Astrocyte (in vitro differentiated cells and primary cell): Measurements from ENCODE around the gene ZFAND4. TPM values are rescaled to one million over a fixed set of nuclear protein-coding genes. Genes with fewer than 3 reads are reported as not detected.

ENCODE experiments used
- DNase-seq: peaks from one replicate; pipeline ENCODE4 v3.0.0-alpha.2; 2010; ENCODE audit warnings: low read depth
- FAIRE-seq: peaks from 2 replicates; lab custom pipeline; 2011; peaks lifted over from hg19 to GRCh38; lab: Jason Lieb, UNC
- H2AFZ ChIP-seq: 2 replicates; pipeline ENCODE4 v1.6.0; 2012; ENCODE audit warnings: low read depth, low read length, inconsistent platforms
- H3K27ac ChIP-seq: 2 replicates; pipeline ENCODE4 v1.5.1; 2011; ENCODE audit warnings: low read depth, low read length, inconsistent platforms
- H3K27me3 ChIP-seq: 2 replicates; pipeline ENCODE4 v1.6.0; 2011; ENCODE audit warnings: low read length, inconsistent platforms; ENCODE audit not compliant: insufficient read depth
- H3K36me3 ChIP-seq: 2 replicates; pipeline ENCODE4 v1.5.1; 2011; ENCODE audit warnings: low read length, inconsistent platforms; ENCODE audit not compliant: insufficient read depth
- H3K4me1 ChIP-seq: 2 replicates; pipeline ENCODE4 v1.5.1; 2011; ENCODE audit warnings: low read length, inconsistent platforms; ENCODE audit not compliant: insufficient read depth
- H3K4me2 ChIP-seq: 2 replicates; pipeline ENCODE4 v1.6.0; 2012; ENCODE audit warnings: low read length, inconsistent platforms
- H3K4me3 ChIP-seq: 2 replicates; pipeline ENCODE4 v1.5.1; 2011; ENCODE audit warnings: low read depth, mild to moderate bottlenecking, low read length, inconsistent platforms; ENCODE audit not compliant: insufficient read depth
- H3K79me2 ChIP-seq: 2 replicates; pipeline ENCODE4 v1.6.0; 2012; ENCODE audit warnings: mild to moderate bottlenecking, low read length, inconsistent platforms; ENCODE audit not compliant: insufficient read depth
- H3K9ac ChIP-seq: 2 replicates; pipeline ENCODE4 v1.6.0; 2012; ENCODE audit warnings: mild to moderate bottlenecking, low read length, inconsistent platforms
- H3K9me3 ChIP-seq: 2 replicates; pipeline ENCODE4 v1.5.1; 2012; ENCODE audit warnings: low read depth, mild to moderate bottlenecking, low read length, inconsistent platforms; ENCODE audit not compliant: insufficient read depth
- H4K20me1 ChIP-seq: 2 replicates; pipeline ENCODE4 v1.6.0; 2012; ENCODE audit warnings: low read length, inconsistent platforms; ENCODE audit not compliant: insufficient read depth
- H3K27ac Mint-ChIP-seq: one replicate; pipeline ENCODE4 v1.8.0; 2021; ENCODE audit warnings: mild to moderate bottlenecking, mixed read lengths; ENCODE audit not compliant: unreplicated experiment
- H3K27me3 Mint-ChIP-seq: one replicate; pipeline ENCODE4 v1.8.0; 2021; ENCODE audit warnings: low read depth, mixed read lengths; ENCODE audit not compliant: unreplicated experiment
- H3K36me3 Mint-ChIP-seq: one replicate; pipeline ENCODE4 v1.8.0; 2021; ENCODE audit warnings: low read depth, mixed read lengths; ENCODE audit not compliant: unreplicated experiment
- H3K4me1 Mint-ChIP-seq: one replicate; pipeline ENCODE4 v1.8.0; 2021; ENCODE audit warnings: low read depth, mixed read lengths; ENCODE audit not compliant: unreplicated experiment
- H3K4me3 Mint-ChIP-seq: one replicate; pipeline ENCODE4 v1.8.0; 2021; ENCODE audit warnings: mild to moderate bottlenecking, moderate library complexity, mixed read lengths; ENCODE audit not compliant: unreplicated experiment
- H3K9me3 Mint-ChIP-seq: one replicate; pipeline ENCODE4 v1.8.0; 2021; ENCODE audit warnings: mild to moderate bottlenecking, mixed read lengths; ENCODE audit not compliant: unreplicated experiment
- CTCF ChIP-seq: IDR thresholded peaks from 2 replicates; pipeline ENCODE4 v1.5.1; 2011; ENCODE audit warnings: low read depth, mild to moderate bottlenecking, inconsistent platforms, low read length, moderate library complexity; ENCODE audit not compliant: insufficient read depth
- EZH2 ChIP-seq: IDR thresholded peaks from 2 replicates; pipeline ENCODE4 v1.6.1; 2012; ENCODE audit warnings: mild to moderate bottlenecking, low read length, inconsistent platforms; ENCODE audit not compliant: insufficient read depth
- total RNA-seq: library from RNA; stranded (reverse); gene quantifications from 2 replicates; pipeline ENCODE4 v1.2.1, GENCODE V29; 2021

Gene ZFAND4
- total RNA-seq, 1 donor from 2014 or later: 4.6 TPM

- Mint-ChIP-seq H3K9me3 (no peaks in the 10 kb centered on the region), H3K36me3 (peaks cover 2% of the 10 kb centered on the region), H3K4me1 (peaks cover 7% of the 10 kb centered on the region), H3K27ac (no peak overlapping the region), H3K4me3 (no peak overlapping the region), H3K27me3 (no peaks in the 10 kb centered on the region)
- Histone ChIP-seq H3K4me3 (no peak overlapping the region), H3K27me3 (no peaks in the 10 kb centered on the region), H3K27ac (no peak overlapping the region), H3K4me1 (peaks cover 9% of the 10 kb centered on the region), H4K20me1 (no peaks in the 10 kb centered on the region), H3K79me2 (peaks cover 7% of the 10 kb centered on the region), H3K9me3 (no peaks in the 10 kb centered on the region), H2AFZ (no peak overlapping the region), H3K4me2 (no peak overlapping the region), H3K9ac (no peak overlapping the region), H3K36me3 (no peaks in the 10 kb centered on the region)
- DNase-seq (no peak), FAIRE-seq (no peak)
- TF ChIP-seq CTCF: no peak
- no peak for TF ChIP-seq EZH2
Observed at GRCh38 chr10:45592432-45592831, 80.1 kb downstream of the ZFAND4 start.

- Histone ChIP-seq H3K36me3 (no peaks in the 10 kb centered on the region), H3K4me3 (no peak overlapping the region), H3K9ac (no peak overlapping the region), H3K4me1 (peaks cover 9% of the 10 kb centered on the region), H4K20me1 (no peaks in the 10 kb centered on the region), H3K27me3 (no peaks in the 10 kb centered on the region), H3K79me2 (peaks cover 9% of the 10 kb centered on the region), H3K4me2 (no peak overlapping the region), H3K27ac (no peak overlapping the region), H3K9me3 (no peaks in the 10 kb centered on the region), H2AFZ (no peak overlapping the region)
- H3K4me3 Mint-ChIP-seq: no peak overlapping the region
- TF ChIP-seq EZH2: no peak
- no peak for TF ChIP-seq CTCF
- DNase-seq: no peak
- H3K36me3 Mint-ChIP-seq: peaks cover 2% of the 10 kb centered on the region
- no peak for FAIRE-seq
- H3K27ac Mint-ChIP-seq: no peak overlapping the region
- H3K4me1 Mint-ChIP-seq: peaks cover 7% of the 10 kb centered on the region
- no peaks in the 10 kb centered on the region for H3K27me3 Mint-ChIP-seq
- H3K9me3 Mint-ChIP-seq: no peaks in the 10 kb centered on the region
Observed at GRCh38 chr10:45591280-45591679, 81.3 kb downstream of the ZFAND4 start.

- Mint-ChIP-seq H3K4me1 (peaks cover 7% of the 10 kb centered on the region), H3K4me3 (no peak overlapping the region), H3K27me3 (no peaks in the 10 kb centered on the region), H3K36me3 (peaks cover 2% of the 10 kb centered on the region), H3K27ac (no peak overlapping the region), H3K9me3 (no peaks in the 10 kb centered on the region)
- no peaks in the 10 kb centered on the region for H3K36me3 ChIP-seq
- DNase-seq (no peak), FAIRE-seq (no peak)
- no peaks in the 10 kb centered on the region for H3K9me3 ChIP-seq
- no peak overlapping the region for H3K4me2 ChIP-seq
- TF ChIP-seq EZH2 (no peak), CTCF (no peak)
- H3K27me3 ChIP-seq: no peaks in the 10 kb centered on the region
- peaks cover 13% of the 10 kb centered on the region for H3K79me2 ChIP-seq
- H3K4me3 ChIP-seq: no peak overlapping the region
- H2AFZ ChIP-seq: no peak overlapping the region
- no peak overlapping the region for H3K27ac ChIP-seq
- H3K4me1 ChIP-seq: peaks cover 9% of the 10 kb centered on the region
- no peaks in the 10 kb centered on the region for H4K20me1 ChIP-seq
- no peak overlapping the region for H3K9ac ChIP-seq
Observed at GRCh38 chr10:45589868-45590267, 82.7 kb downstream of the ZFAND4 start.
